Glomerular endothelial cell (primary cell): ENCODE data around the gene GNRHR. TPM values are rescaled to one million over a fixed set of nuclear protein-coding genes. Genes with fewer than 3 reads are reported as not detected.

Experiments
- DNase-seq: peaks from one replicate; pipeline ENCODE4 v3.0.0-alpha.2; 2011; ENCODE audit warnings: low read depth, low spot score; ENCODE audit errors: extremely low read depth
- total RNA-seq: library from RNA; depleted of rRNA; stranded (reverse); fragments of >200 nt; gene quantifications from 2 replicates; pipeline ENCODE4 v1.2.3, GENCODE V29; 2015

GNRHR gene
- total RNA-seq, 1 donor from 2014 or later: not detected

DNA sequence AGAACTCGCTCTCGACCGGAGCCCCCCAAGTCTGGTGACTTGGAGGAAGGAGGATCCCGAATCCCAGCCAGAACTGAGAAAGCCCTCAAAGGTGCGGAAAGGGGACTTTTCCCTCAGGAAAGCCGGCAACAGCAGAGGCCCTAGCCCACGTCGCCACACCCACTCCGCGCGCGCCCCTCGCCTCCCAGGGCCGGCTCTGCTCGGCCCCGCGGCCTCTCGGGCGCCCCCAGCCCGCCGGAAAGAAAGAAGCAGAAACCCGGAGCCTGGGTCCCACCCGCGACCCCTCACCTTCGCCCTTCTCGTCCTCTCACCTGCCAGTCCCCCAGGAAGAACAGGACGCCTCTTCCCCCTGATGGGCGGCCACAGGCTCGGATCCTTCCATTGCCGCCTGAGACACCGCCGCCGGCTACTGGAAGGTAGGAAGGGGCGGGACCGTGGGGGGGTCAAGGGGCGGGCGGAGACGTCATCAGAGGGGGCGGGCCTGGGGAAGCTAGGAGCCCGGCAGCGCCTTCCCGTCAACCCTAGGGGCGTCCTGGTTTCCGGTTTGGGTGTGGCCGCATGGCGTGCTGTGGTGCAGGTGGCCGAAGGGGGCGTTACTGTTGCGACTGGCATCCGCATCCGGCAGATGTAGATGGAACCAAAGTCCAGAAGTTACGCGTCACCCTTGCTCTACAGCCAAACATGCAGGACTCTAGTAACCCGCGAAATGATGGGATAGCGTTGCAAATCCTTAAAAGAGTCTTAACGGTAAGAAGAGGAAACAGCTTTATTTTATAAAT lies 53.3 kb downstream of the GNRHR start, which contains the start of gene UBA6:
Gene UBA6, minus strand, starts transcription at position 418 of the 779 bp plus-strand sequence. Its CDS starts 36 bp downstream, at position 382.
- DNase-seq: peak; percentile 77

GRCh38 chr4:67700116-67700737 lies 54.0 kb downstream of the GNRHR start:
- no peak for DNase-seq

GRCh38 chr4:67699603-67700002 lies 54.6 kb downstream of the GNRHR start:
- DNase-seq: no peak

- no peak for DNase-seq
These were observed 56.1 kb downstream of the GNRHR start for GRCh38 chr4:67697860-67698687.

DNA sequence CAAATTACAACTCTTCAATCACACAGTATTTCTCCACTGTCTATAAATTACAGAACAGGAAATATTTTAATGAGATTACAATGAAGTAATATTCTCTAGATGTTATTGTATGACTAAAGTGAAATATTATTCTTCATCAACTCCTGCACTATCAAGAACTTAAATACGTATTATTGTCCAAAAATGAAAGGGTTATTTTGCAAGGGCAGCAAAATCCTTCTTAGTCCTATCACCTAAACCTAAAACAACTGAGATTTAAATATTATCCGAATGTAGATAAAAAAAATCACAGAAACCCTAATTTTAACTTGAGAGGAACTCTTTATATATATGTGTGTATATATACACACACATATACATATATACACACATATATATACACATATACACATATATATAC lies 58.1 kb downstream of the GNRHR start:
- no peak for DNase-seq

DNA sequence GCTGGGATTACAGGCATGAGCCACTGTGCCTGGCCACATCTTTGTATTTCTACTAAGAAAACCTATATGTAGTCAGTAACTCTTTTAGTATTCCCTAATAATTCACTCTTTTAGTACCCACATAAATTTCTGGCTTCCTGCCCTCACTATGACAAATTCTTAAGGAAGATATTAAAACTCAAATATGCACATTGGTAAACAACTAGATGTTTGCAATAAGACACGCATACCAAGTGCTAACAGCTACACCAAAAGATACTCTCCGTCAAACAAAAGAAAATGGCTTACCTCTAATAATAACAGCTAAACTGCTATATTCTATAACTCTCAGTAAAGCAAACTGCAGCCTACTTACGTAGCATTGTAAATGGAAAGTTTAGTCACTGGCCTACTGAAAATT lies 59.5 kb downstream of the GNRHR start:
- no peak for DNase-seq

GRCh38 chr4:67691328-67691727 lies 62.9 kb downstream of the GNRHR start:
- no peak for DNase-seq

Other genes starting within 250 kb of the GNRHR start
- gene CENPC, start 208.9 kb downstream of the GNRHR start, total RNA-seq: 6.7 and 10.2 TPM in 2 replicates
- gene STAP1, start 195.7 kb downstream of the GNRHR start, total RNA-seq: not detected in 2 replicates
- 33.4 and 73.7 TPM in 2 replicates for gene UBA6, start 53.2 kb downstream of the GNRHR start, total RNA-seq
- gene TMPRSS11D, start 129.6 kb upstream of the GNRHR start, total RNA-seq: not detected in 2 replicates
- not detected in 2 replicates for gene TMPRSS11A, start 209.1 kb upstream of the GNRHR start, total RNA-seq